Mesendoderm (in vitro differentiated cells): Measurements from ENCODE around the gene PLD4.
"Not testable (repeated sequence)": the region's sequence is repeated elsewhere in the genome, so short reads cannot be mapped to it uniquely, and the experiment has no call there.

Experiments used
- DNase-seq: peaks from one replicate; pipeline ENCODE4 v3.0.0; 2013
- H2AK5ac ChIP-seq: 2 replicates; pipeline ENCODE4 v1.6.1; 2013; ENCODE audit warnings: low read length, inconsistent platforms
- H2BK120ac ChIP-seq: 2 replicates; pipeline ENCODE4 v1.6.1; 2013; ENCODE audit warnings: low read depth, mild to moderate bottlenecking, low read length, moderate library complexity, mixed read lengths
- H2BK15ac ChIP-seq: replicated peaks from 2 replicates; pipeline ENCODE4 v1.6.1; 2013; ENCODE audit warnings: low read depth, mild to moderate bottlenecking, moderate library complexity
- H2BK5ac ChIP-seq: 2 replicates; pipeline ENCODE4 v1.6.1; 2013; ENCODE audit warnings: low read length, inconsistent platforms
- H3K18ac ChIP-seq: 2 replicates; pipeline ENCODE4 v1.6.1; 2013; ENCODE audit warnings: mild to moderate bottlenecking, low read length, mixed read lengths
- H3K23ac ChIP-seq: one replicate; pipeline ENCODE4 v1.6.1; 2013; ENCODE audit warnings: low read length
- H3K27ac ChIP-seq: 2 replicates; pipeline ENCODE4 v1.5.1; 2013; ENCODE audit warnings: low read depth, mild to moderate bottlenecking, inconsistent platforms, low read length, moderate library complexity
- H3K27me3 ChIP-seq: 2 replicates; pipeline ENCODE4 v1.6.1; 2013; ENCODE audit warnings: low read length, control low read depth, mild to moderate bottlenecking, inconsistent platforms; ENCODE audit not compliant: insufficient read depth, poor library complexity
- H3K36me3 ChIP-seq: 2 replicates; pipeline ENCODE4 v1.6.1; 2013; ENCODE audit warnings: low read length, inconsistent platforms; ENCODE audit not compliant: control insufficient read depth, insufficient read depth
- H3K4ac ChIP-seq: one replicate; pipeline ENCODE4 v1.6.1; 2013; ENCODE audit warnings: low read depth, mild to moderate bottlenecking, low read length, moderate library complexity
- H3K4me1 ChIP-seq: 2 replicates; pipeline ENCODE4 v1.6.1; 2013; ENCODE audit warnings: low read depth, low read length, inconsistent platforms; ENCODE audit not compliant: control insufficient read depth
- H3K4me2 ChIP-seq: 2 replicates; pipeline ENCODE4 v1.6.1; 2013; ENCODE audit warnings: low read length
- H3K4me3 ChIP-seq: 2 replicates; pipeline ENCODE4 v1.5.1; 2013; ENCODE audit warnings: mild to moderate bottlenecking, low read length
- H3K56ac ChIP-seq: one replicate; pipeline ENCODE4 v1.6.1; 2013; ENCODE audit warnings: low read length
- H3K79me1 ChIP-seq: 2 replicates; pipeline ENCODE4 v1.6.1; 2013; ENCODE audit warnings: low read length, inconsistent platforms
- H3K79me2 ChIP-seq: 2 replicates; pipeline ENCODE4 v1.6.1; 2013; ENCODE audit warnings: mild to moderate bottlenecking, low read length; ENCODE audit not compliant: control insufficient read depth, insufficient read depth
- H3K9ac ChIP-seq: 2 replicates; pipeline ENCODE4 v1.6.1; 2013; ENCODE audit warnings: low read length, inconsistent platforms
- H4K5ac ChIP-seq: one replicate; pipeline ENCODE4 v1.6.1; 2013; ENCODE audit warnings: low read length
- H4K8ac ChIP-seq: one replicate; pipeline ENCODE4 v1.6.1; 2013; ENCODE audit warnings: low read depth, mild to moderate bottlenecking, control low read depth, low read length, moderate library complexity
- WGBS: extraction: QIAGEN DNeasy Blood & Tissue Kit; methylation state at CpG from one replicate; pipeline ENCODE4 v1.1.7; 2013; ENCODE audit warnings: low lambda C conversion rate, missing lambda C conversion rate; ENCODE audit not compliant: insufficient coverage; ENCODE audit errors: extremely low coverage; 5-methylcytosine and 5-hydroxymethylcytosine counted together

Gene PLD4

DNA sequence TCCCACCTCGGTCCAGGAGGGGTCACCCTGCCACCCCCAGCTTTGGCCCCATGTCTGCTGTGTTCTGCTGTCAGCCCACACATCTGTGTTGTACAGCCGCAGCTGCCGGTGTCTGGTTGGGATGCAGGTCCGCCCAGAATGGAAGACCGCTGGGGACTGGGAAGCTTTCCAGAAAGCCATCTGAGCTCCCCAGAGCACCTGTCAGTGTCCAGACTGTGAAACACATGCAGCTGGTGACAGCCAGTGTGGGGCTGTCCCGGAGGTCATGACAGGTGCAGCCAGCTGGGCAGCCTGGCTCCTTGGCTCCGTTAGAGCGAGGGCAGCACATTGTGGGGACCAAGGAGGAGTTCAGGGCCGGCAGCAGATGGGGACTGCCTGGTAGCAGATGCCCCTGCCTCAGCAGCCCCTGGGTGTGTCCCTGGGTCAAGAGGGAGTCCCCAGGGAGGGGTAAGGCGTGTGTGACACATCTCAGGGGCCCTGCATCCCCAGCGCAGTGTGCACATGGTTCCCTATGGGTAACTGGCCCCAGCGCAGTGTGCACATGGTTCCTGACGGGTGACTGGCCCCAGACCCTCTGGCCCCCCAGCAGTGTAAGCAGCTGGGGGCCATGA is 43.2 kb upstream of the PLD4 start:
- Histone ChIP-seq H3K27me3 (no peaks in the 10 kb centered on the region), H3K36me3 (no peaks in the 10 kb centered on the region), H2BK5ac (no peak overlapping the region), H3K27ac (no peak overlapping the region), H3K56ac (no peak overlapping the region), H3K4me3 (no peak overlapping the region), H2BK120ac (no peak overlapping the region), H3K9ac (no peak overlapping the region), H2AK5ac (no peak overlapping the region), H2BK15ac (no peak overlapping the region), H4K5ac (no peak overlapping the region), H3K4me1 (no peaks in the 10 kb centered on the region), H3K4me2 (no peak overlapping the region), H3K23ac (no peak overlapping the region), H3K4ac (no peak overlapping the region), H3K18ac (no peak overlapping the region), H4K8ac (no peak overlapping the region), H3K79me2 (no peaks in the 10 kb centered on the region), H3K79me1 (no peaks in the 10 kb centered on the region)
- no CpG with 5 or more reads among the region's 13 CpGs for WGBS
- no peak for DNase-seq

GRCh38 chr14:104882325-104882973 is 42.2 kb upstream of the PLD4 start:
- Histone ChIP-seq H3K4ac (no peak overlapping the region), H2AK5ac (no peak overlapping the region), H3K79me2 (no peaks in the 10 kb centered on the region), H2BK120ac (no peak overlapping the region), H3K18ac (no peak overlapping the region), H2BK15ac (no peak overlapping the region), H3K9ac (no peak overlapping the region), H3K23ac (no peak overlapping the region), H3K27me3 (no peaks in the 10 kb centered on the region), H4K8ac (no peak overlapping the region), H2BK5ac (no peak overlapping the region), H4K5ac (no peak overlapping the region), H3K27ac (no peak overlapping the region), H3K4me2 (no peak overlapping the region), H3K56ac (no peak overlapping the region), H3K4me1 (no peaks in the 10 kb centered on the region), H3K4me3 (no peak overlapping the region), H3K79me1 (no peaks in the 10 kb centered on the region), H3K36me3 (no peaks in the 10 kb centered on the region)
- no CpG with 5 or more reads among the region's 13 CpGs for WGBS
- peak; percentile 74 for DNase-seq

- no peak overlapping the region for H3K56ac ChIP-seq
- whole genome bisulfite sequencing = no CpG with 5 or more reads among the region's 38 CpGs
- H2BK120ac ChIP-seq = no peak overlapping the region
- H3K9ac ChIP-seq = no peak overlapping the region
- H3K4ac ChIP-seq = no peak overlapping the region
- H3K4me2 ChIP-seq = no peak overlapping the region
- no peaks in the 10 kb centered on the region for H3K79me1 ChIP-seq
- H3K27ac ChIP-seq = no peak overlapping the region
- H2BK15ac ChIP-seq = no peak overlapping the region
- H2AK5ac ChIP-seq = no peak overlapping the region
- H2BK5ac ChIP-seq = no peak overlapping the region
- H3K79me2 ChIP-seq = no peaks in the 10 kb centered on the region
- no peaks in the 10 kb centered on the region for H3K4me1 ChIP-seq
- no peak for DNase-seq
- no peak overlapping the region for H3K4me3 ChIP-seq
- no peak overlapping the region for H4K8ac ChIP-seq
- H4K5ac ChIP-seq = no peak overlapping the region
- H3K18ac ChIP-seq = no peak overlapping the region
- H3K36me3 ChIP-seq = no peaks in the 10 kb centered on the region
- no peak overlapping the region for H3K23ac ChIP-seq
- no peaks in the 10 kb centered on the region for H3K27me3 ChIP-seq
These were observed 41.6 kb upstream of the PLD4 start for GRCh38 chr14:104882991-104883660.

GRCh38 chr14:104883681-104884361 is 40.9 kb upstream of the PLD4 start:
- no peak overlapping the region for H3K4ac ChIP-seq
- no peaks in the 10 kb centered on the region for H3K4me1 ChIP-seq
- H3K79me2 ChIP-seq = no peaks in the 10 kb centered on the region
- WGBS = no CpG with 5 or more reads among the region's 49 CpGs
- H4K5ac ChIP-seq = no peak overlapping the region
- H3K4me3 ChIP-seq = no peak overlapping the region
- no peak for DNase-seq
- H3K4me2 ChIP-seq = no peak overlapping the region
- no peak overlapping the region for H2AK5ac ChIP-seq
- H3K56ac ChIP-seq = no peak overlapping the region
- H3K79me1 ChIP-seq = no peaks in the 10 kb centered on the region
- H2BK15ac ChIP-seq = no peak overlapping the region
- no peak overlapping the region for H2BK120ac ChIP-seq
- no peak overlapping the region for H3K23ac ChIP-seq
- H3K9ac ChIP-seq = no peak overlapping the region
- H2BK5ac ChIP-seq = no peak overlapping the region
- H3K18ac ChIP-seq = no peak overlapping the region
- H3K27me3 ChIP-seq = no peaks in the 10 kb centered on the region
- H4K8ac ChIP-seq = no peak overlapping the region
- no peaks in the 10 kb centered on the region for H3K36me3 ChIP-seq
- H3K27ac ChIP-seq = no peak overlapping the region

DNA sequence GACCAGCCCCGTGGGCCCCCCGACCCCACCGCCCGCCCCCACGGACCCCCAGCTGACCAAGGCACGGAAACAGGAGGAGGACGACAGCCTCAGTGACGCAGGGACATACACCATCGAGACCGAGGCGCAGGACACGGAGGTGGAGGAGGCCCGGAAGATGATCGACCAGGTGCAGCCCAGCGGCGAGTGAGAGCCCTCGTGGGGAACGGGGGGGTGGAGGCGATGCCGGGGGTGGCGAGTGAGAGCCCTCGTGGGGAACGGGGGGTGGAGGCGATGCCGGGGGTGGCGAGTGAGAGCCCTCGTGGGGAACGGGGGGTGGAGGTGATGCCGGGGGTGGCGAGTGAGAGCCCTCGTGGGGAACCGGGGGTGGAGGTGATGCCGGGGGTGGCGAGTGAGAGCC is 40.3 kb upstream of the PLD4 start:
- WGBS = no CpG with 5 or more reads among the region's 34 CpGs
- H3K4me2 ChIP-seq, H2BK15ac ChIP-seq, H3K79me1 ChIP-seq, H2BK120ac ChIP-seq, H3K23ac ChIP-seq, H3K27ac ChIP-seq, H3K79me2 ChIP-seq, H3K18ac ChIP-seq, H3K36me3 ChIP-seq, H3K4me1 ChIP-seq, H3K4ac ChIP-seq, H3K4me3 ChIP-seq, H2BK5ac ChIP-seq, H4K5ac ChIP-seq, H3K27me3 ChIP-seq, H4K8ac ChIP-seq, DNase-seq, H3K9ac ChIP-seq, H2AK5ac ChIP-seq, H3K56ac ChIP-seq: not testable (repeated sequence)
